T follicular helper cell (primary cell): Measurements from ENCODE around the gene ZSCAN21.
A peak's percentile ranks its signal among the peaks of the same experiment; 100 is the strongest.
"Not testable (repeated sequence)": the region's sequence is repeated elsewhere in the genome, so short reads cannot be mapped to it uniquely, and the experiment has no call there.

ENCODE experiments used
- DNase-seq: peaks from one replicate; pipeline ENCODE4 v3.0.0-alpha.2; 2020; ENCODE audit warnings: low read depth
- total RNA-seq, 2 experiments: gene quantifications; one replicate each; lab custom pipeline; 2026; lab: John Stamatoyannopoulos, UW

ZSCAN21 gene
- 10.8 to 13.4 reads per million in 2 experiments for total RNA-seq

- peak; percentile 61 for DNase-seq
Measured at GRCh38 chr7:100049441-100050291, at the start of gene ZSCAN21. ZSCAN21 (plus strand) TSS chr7:100049774; CDS start chr7:100057007, 7,233 bp downstream.

DNA sequence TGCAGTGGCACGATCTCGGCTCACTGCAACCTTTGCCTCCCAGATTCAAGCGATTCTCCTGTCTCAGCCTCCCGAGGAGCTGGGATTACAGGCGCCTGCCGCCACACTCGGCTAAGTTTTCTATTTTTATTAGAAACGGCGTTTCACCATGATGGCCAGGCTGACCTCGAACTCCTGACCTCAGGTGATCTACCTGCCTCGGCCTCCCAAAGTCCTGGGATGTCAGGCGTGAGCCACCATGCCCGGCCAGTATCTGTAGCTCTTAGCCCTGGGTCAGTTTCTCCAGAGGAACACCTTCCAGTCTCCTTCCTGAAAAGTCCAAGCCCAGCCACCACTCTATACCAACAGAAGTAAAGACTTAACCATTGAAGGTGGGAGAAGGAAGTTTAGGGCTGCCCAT lies 49.3 kb upstream of the ZSCAN21 start:
- DNase-seq: no peak

GRCh38 chr7:100003711-100004661 lies 45.6 kb upstream of the ZSCAN21 start:
- DNase-seq: no peak

DNA sequence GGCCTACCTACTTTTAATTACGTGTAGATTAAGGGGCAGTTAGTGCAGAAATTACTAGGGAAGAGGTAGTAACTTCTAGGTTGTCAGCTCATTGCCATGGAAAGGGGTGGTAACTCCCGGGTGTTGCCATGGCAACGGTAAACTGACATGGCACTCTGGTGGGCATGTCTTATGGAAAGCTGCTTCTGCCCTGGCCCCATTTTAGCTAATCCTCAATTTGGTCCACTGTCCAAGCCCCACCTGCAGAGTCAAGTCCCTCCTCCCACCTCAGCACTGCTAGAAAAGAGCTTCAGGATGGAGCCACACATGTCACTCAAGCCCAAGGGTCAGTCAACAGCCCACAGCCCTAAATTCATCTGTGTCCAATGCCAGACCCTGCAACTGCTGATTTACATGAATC lies 41.7 kb upstream of the ZSCAN21 start:
- DNase-seq: no peak

GRCh38 chr7:100008525-100008924 lies 41.0 kb upstream of the ZSCAN21 start:
- no peak for DNase-seq

GRCh38 chr7:100009952-100010351 lies 39.6 kb upstream of the ZSCAN21 start:
- DNase-seq: not testable (repeated sequence)

GRCh38 chr7:100010901-100011300 lies 38.7 kb upstream of the ZSCAN21 start:
- DNase-seq: no peak

DNA sequence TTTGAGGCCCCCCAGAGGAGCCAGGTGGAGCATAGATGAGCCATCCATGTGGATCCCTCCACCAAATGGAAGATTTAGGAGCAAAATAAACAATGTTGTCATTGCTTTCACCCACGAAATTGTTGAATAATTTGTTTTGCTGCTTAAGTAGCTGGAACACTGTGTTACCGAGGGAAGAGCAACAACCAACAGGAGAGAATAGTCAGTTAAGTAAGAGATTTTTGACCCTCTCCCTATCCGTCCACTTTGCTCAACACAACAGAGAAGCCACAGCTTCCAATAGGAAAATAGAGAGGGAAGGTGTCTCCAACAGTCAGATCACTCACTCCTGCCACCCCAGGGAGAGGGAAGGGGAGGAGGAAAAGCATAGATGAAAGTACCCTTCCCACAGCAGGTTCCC lies 38.1 kb upstream of the ZSCAN21 start:
- DNase-seq: no peak

DNA sequence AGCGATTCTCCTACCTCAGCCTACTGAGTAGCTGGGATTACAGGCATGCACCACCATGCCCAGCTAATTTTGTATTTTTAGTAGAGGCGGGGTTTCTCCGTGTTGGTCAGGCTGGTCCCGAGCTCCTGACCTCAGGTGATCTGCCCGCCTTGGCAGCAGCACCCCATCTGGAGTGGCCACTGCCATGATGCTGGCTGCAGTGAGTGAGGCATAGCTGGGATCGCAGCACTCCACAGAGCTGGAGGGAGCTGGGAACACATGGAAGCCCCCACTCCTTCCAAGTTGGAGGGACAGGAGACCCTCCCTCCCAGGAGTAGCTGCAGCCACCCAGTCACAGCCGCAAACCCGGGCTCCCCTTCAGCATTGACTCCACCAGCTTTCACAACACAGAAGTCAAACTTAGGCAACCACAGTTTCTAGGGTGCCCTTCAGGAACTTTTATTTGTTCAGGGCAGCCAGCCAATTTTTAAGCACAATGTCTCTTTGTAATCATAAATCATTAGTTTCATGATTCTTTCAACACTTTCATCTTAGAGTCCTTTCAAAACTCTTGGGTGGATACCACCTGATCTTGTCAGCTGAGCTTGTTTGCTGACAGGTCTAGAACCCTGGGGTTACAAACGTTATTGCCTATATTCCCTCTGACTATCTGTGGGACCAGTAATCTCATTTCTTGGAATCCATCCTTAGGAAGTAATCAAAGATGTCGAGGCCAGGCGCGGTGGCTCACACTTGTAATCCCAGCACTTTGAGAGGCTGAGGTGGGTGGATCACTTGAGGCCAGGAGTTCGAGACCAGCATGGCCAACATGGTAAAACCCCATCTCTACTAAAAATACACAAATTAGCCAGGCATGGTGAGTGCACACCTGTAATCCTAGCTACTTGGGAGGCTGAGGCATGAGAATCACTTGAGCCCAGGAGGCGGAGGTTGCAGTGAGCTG lies 36.9 kb upstream of the ZSCAN21 start:
- not testable (repeated sequence) for DNase-seq

DNA sequence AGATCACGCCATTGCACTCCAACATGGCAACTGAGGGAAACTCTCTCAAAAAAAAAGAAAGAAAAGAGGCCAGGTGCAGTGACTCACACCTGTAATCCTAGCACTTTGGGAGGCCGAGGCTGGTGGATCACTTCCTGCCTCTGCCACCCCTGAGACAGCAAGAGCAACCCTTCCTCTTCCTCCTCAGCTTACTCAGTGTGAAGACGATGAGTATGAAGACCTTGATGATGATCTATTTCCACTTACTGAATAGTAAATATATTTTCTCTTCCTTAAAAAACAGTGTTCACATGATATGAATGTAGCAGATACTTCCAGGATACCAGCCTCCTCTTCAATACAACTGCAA lies 36.3 kb upstream of the ZSCAN21 start:
- DNase-seq: no peak

DNA sequence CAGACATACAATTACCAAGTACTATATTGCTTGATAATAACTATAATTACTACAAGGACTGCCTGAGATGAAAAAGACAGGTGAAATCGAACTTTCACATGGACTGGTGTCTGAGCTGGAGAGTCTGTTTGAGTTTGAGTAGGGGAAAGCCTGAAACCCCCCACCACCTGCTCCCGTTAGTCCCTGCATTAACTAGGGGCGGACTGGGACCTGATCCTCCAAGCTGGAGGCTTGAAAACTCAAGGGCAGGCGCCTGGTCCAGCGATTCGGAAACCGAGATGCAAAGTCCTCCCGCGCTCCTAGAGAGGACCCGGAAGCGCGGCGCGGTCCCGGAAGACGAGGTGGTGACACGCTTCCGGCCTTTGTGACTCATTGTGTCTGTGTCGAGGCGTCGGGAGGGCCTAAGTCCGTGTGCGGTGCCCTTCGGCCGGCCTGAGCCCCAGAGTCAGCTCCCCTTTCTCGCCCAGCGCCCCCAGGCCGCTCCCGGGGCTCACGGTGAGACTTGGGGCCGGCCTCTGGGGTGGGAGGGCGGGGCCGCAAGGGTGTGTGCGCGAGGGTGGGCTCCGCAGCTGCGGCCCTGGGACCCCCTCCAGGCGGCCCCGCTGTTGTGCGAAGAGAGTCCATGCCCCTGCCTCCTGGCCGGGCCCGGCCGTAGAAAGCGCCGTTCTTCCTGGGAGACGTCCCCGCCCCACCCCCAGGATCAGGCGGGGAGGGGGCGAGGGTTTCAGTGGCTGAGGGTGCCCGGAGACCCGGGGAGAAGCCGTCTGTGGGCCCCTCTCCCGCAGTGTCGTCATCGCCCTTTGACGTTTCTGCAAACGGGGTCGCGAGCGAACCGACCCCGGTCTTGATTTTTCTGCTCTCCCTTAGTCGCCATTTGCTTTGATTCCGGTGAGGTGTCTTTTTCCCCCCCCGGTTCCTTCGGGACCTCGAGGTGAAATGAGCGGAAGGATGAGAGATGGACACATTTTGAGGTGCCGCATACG lies 34.1 kb upstream of the ZSCAN21 start, which contains the start of gene ZKSCAN1:
TSS of gene ZKSCAN1 (plus strand) at position 365 of the 983 bp plus-strand sequence. CDS start 7,911 bp downstream, outside the sequence.
- DNase-seq: peak; percentile 79

GRCh38 chr7:100016215-100016901 lies 33.2 kb upstream of the ZSCAN21 start:
- no peak for DNase-seq

GRCh38 chr7:100017300-100017699 lies 32.3 kb upstream of the ZSCAN21 start:
- DNase-seq: no peak

DNA sequence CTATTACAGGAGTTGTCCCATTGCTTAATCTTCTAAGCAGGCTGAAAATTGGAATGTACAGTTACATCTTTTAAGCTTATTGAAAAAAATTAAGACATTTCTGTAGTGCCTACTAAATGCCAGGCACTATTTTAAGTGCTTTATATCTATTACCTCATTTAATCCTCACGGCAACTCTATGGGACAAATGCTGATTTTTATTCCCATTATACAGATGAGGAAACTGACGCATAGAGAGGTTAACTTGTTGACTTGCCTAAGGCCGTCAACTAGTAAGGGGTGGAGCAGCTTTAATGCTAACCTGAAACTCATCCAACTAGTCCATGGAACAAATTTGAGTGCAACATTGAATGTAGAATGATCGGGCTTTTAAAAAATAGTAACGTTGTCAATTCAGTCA lies 31.7 kb upstream of the ZSCAN21 start:
- no peak for DNase-seq

GRCh38 chr7:100019908-100020307 lies 29.7 kb upstream of the ZSCAN21 start:
- DNase-seq: no peak

DNA sequence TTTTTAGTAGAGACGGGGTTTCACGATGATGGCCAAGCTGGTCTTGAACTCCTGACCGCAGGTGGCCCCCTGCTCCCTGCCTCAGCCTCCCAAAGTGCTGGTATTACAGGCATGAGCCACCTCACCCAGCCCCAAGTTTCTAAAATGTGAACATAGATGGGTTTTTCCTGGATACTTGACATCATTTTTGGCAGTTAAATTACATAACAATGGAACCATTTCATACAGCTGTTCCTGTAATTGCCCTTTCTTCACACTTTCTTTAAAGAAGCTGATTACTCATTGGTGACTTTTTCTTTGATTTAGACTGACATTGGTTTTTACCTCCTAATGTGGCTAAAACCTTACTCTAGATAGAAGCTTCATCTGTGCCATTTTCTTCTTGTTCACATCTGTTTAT lies 28.3 kb upstream of the ZSCAN21 start:
- DNase-seq: no peak

DNA sequence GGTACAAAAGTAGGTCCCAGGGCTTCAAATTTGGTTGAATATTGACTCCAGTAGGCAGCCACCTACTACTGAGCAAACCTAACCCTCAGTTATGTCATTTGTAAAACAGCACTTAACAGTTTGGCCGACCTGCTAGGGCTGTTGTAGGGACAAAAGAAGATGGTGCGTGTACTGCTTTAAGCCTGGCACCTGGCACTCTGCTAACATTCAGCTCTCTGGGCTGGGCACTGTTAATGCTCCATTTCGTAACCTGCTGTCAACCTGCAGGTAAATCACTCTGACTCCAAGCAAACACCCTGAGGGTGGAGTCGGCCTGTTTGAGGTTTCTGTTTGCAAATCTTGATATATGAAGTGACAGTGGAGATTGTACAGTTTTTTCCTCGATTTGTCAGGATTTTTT lies 27.0 kb upstream of the ZSCAN21 start:
- no peak for DNase-seq

- DNase-seq: no peak
Measured at GRCh38 chr7:100023526-100023925, 26.0 kb upstream of the ZSCAN21 start.

GRCh38 chr7:100024020-100024619 lies 25.5 kb upstream of the ZSCAN21 start:
- DNase-seq: no peak
